Middle frontal gyrus (tissue), 1 donor: Measurements from ENCODE around the gene PTPRF.
"Not testable (repeated sequence)": the region's sequence is repeated elsewhere in the genome, so short reads cannot be mapped to it uniquely, and the experiment has no call there.

Experiments
- DNase-seq: peaks from one replicate; pipeline ENCODE4 v3.0.0-alpha.2; 2015; ENCODE audit warnings: low spot score; ENCODE audit errors: extremely low spot score

The PTPRF gene

DNA sequence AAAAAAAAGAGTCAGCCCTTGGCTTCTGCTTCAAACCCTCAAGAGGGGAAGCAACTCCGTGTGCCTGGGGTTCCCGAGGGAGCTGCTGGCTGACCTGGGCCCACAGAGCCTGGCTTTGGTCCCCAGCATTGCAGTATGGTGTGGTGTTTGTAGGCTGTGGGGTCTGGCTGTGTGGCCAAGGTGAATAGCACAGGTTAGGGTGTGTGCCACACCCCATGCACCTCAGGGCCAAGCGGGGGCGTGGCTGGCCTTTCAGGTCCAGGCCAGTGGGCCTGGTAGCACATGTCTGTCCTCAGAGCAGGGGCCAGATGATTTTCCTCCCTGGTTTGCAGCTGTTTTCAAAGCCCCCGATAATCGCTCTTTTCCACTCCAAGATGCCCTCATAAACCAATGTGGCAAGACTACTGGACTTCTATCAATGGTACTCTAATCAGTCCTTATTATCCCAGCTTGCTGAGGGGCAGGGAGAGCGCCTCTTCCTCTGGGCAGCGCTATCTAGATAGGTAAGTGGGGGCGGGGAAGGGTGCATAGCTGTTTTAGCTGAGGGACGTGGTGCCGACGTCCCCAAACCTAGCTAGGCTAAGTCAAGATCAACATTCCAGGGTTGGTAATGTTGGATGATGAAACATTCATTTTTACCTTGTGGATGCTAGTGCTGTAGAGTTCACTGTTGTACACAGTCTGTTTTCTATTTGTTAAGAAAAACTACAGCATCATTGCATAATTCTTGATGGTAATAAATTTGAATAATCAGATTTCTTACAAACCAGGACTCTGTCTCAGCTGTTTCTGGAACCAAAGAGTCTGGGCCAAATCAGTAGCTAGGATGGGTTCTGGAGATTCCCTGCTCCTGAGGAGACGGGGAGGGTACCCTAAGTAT, 92.5 kb downstream of the PTPRF start:
- no peak for DNase-seq

DNA sequence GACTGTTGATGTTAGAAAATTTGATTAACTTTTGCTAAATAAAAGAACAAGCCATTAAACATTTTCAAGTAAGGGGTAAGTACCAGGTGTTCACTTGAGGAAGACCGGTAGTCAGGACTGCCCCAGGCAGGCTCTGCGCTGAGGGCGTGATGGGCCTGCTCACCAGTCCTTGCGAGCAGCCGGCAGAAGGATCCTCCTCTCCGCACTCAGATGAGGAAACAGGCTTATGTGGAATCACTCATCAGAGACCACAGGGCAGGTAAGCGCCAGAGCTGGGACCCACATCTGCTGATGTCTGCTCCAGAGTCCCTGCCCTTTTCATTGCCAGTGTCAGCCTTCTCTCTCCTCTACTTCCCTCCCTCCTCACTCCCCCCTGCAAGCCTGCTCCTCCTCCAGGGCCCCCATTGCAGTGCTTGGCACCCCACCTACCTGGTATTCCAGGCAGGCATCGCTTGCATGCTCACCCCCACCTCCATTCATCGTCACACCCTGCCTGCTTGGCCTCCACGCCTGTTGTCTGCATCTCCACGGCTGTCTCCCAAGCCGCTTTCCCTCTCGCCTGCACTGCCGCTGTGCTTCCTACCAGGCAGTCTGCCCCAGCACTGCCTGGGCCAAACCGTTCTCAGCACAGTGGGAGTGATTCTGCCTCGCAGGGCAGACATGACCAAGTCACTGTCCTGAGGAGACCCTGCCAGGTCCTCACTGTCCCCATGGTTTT, 94.5 kb downstream of the PTPRF start:
- DNase-seq, result no peak

DNA sequence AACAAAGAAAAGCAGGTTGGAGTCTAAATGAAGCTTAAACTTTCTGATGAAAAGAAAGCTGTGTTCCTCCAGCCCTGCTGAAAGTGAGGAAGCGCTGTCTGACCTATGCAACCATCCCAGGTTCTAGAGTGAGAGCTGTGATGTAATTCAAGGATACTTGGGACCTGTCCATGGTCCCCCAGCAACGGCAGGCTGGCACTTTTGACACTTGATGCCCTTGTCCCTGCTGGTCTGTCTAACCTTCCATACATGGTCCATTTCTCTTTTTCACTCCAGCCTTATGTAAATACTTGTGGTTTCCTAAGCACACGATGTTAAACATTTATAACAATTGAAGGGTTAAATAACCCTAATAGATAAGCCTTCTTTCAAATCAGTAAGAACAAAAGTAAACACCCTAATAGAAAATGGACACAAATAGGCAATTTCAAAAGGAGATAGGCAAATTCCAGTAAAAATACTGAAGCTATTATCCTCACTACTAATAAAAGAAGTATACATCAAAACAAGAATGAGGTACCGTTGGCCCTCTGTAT, 101.5 kb downstream of the PTPRF start:
- DNase-seq, result no peak

DNA sequence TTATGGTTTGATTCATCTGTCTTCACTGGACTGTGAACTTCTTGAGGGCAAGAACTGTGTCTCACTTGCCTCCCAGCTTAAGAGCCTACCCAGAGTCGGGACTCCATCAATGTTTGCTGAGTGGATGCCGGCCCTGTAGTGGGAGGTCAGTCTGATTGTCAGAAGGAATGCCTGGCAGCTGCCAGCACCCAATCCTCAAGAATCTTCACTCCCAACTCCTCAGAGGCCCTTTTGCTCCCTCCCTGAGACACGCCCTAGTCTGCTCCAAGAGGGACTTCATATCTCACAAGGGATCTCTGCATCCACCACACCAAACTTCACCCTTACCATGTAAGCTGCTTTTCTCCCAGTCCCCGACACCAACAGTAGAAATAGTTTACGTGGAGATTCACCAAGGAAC, 104.0 kb downstream of the PTPRF start:
- no peak for DNase-seq

DNA sequence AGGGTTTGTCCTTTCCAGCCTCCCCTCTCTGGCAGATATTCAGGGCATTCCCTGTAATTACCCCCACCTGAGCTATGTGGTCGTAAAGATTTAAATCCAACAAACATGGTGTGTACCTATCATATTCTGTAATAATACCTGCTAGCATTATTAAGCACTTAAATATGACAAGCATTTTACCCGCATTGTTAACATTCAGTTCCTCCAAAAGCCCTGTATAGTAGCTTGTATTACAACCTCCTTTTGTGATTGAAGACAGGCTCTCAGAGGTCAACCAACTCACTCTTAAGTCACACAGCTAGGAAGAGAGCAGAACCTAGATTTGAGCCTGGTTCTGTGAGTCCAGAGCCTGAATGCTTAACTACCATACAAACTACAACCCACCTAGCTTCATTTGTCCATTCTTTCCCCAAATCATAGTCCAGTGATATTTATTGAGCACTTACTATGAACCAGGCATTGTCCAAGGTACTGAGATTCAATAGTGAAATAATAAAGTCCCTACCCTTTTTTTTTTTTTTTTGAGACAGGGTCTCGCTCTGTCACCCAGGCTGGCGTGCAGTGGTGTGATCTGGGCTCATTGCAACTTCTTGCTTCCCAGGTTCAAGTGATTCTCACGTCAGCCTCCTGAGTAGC, 105.4 kb downstream of the PTPRF start:
- DNase-seq, result no peak

DNA sequence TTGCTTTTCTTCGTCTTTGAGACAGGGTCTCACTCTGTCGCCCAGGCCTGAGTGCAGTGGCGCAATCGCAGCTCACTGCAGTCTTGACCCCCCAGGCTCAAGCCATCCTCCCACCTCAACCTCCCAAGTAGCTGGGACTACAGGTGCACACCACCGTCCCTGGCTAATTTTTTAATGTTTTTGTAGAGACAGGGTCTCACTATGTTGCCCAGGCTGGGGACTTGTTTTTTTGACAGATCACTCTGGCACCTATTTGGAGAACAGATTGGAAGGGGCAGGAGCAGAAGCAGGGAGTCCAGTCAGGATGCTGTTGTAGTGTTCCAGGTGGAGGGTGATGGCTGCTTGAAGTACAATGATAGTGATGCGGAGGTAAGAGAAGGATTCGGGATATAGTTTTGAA, 106.6 kb downstream of the PTPRF start:
- DNase-seq, result no peak

DNA sequence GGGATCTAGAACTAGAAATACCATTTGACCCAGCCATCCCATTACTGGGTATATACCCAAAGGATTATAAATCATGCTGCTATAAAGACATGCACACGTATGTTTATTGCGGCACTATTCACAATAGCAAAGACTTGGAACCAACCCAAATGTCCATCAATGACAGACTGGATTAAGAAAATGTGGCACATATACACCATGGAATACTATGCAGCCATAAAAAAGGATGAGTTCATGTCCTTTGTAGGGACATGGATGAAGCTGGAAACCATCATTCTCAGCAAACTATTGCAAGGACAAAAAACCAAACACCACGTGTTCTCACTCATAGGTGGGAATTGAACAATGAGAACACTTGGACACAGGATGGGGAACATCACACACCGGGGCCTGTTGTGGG, 107.7 kb downstream of the PTPRF start:
- not testable (repeated sequence) for DNase-seq

DNA sequence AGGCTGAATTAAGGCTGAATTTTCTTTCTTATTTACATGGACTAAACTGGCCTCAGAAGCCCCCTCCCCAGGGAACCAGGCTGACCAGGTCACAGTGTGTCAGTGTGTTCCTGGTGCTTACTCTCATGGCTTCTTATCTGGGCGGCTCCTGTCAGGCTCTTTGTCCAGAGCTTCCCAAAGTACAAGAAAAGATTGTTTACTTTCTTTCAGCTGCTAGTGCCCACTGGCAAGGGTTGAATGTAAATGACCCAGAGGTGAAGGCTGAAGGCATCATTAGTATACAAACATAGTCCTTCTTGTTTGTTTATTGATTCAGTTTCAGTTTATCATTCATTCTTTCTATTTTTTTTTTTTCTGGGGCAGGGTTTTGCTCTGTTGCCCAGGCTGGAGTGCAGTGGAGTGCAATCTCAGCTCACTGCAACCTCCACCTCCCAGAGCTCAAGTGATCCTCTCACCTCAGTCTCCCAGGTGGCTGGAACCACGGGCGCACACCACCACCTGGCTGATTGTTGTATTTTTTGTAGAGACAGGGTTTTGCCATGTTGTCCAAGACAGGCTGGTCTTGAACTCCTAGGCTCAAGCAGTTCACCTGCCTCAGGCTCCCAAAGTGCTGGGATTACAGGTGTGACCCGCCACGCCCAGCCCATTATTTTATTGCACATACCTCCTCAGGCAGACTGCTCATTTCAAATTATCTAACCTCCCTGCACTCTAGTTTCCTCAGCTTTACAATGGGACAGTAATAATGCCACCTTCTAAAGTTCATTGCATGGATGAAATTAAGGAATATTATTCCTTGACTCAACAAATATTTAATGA, 109.5 kb downstream of the PTPRF start:
- DNase-seq, result no peak

DNA sequence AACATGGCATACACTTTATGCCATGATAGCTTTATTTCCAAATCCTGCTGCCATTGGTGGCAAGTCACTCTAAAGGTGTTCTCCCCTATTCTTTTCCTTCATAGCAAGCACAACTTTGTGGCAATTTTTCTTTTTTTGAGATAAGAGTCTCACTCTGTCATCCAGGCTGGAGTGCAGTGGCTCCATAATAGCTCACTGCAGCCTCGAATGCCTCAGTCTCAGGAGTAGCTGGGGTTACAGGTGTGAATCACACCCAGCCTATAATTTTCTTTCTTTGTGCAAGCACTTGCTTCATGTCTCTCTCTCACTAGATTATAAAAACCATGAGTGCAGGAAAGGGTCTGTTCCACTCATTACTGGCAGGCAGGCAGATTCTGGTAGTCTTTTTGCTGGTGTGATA, 113.9 kb downstream of the PTPRF start:
- no peak for DNase-seq

DNA sequence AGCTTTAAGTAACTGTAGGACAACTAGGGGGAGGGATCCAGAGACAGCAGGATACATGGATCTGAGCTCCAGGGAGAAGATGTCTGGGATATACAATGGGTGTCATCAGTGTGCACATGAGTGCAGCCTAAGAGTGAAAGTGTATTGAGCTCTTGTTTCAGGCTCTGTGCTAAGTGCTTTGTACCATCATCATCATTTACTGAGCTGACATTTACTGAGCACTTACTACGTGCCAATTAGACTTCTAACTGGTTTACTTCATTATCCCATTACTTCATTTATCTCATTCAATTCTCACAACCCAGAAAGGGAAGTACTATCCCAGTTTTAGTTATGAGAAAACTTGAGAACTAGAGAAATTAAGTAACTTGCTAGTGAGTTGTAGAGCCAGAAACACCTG, 114.8 kb downstream of the PTPRF start:
- no peak for DNase-seq

DNA sequence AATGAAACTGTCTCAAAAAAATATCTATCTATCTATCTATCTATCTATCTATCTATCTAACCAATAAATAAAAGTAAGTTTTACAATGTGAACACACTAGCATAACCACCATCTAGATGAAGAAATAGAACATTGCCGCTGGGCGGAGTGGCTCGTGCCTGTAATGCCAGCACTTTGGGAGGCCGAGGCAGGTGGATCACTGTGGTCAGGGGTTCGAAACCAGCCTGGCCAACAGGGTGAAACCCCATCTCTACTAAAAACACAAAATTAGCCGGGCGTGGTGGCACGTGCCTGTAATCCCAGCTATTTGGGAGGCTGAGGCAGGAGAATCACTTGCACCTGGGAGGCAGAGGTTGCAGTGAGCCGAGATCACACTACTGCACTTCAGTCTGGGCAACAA, 116.6 kb downstream of the PTPRF start:
- DNase-seq, result not testable (repeated sequence)

DNA sequence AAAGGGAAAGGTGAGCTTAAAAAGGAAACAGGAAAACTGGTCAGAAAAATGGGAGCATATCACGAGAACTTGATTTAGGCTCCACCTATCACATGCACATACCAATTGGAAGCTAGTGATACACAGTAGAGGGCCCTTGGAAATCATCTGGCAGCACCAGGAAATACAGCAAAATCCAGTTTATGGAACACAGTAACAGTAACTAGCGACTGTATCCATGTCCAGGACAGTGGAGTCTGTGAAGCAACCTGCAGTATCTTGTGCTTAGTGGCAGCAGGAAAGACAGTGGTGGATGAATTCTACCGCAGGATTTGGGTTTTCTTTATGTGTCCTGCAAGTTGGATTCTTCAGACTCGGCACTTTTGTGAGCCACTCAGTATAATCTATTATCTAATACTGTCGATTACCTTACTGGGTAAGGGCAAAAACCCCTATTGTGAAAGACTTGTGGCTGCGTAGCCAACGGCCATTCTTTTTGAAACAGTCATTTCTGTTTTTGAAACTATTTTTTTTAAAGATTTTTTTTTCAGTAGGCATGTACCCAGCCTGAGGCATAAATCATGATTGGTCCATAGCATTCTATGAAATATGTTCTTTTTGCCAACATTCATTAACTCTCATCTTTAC, 117.7 kb downstream of the PTPRF start:
- DNase-seq, result no peak

DNA sequence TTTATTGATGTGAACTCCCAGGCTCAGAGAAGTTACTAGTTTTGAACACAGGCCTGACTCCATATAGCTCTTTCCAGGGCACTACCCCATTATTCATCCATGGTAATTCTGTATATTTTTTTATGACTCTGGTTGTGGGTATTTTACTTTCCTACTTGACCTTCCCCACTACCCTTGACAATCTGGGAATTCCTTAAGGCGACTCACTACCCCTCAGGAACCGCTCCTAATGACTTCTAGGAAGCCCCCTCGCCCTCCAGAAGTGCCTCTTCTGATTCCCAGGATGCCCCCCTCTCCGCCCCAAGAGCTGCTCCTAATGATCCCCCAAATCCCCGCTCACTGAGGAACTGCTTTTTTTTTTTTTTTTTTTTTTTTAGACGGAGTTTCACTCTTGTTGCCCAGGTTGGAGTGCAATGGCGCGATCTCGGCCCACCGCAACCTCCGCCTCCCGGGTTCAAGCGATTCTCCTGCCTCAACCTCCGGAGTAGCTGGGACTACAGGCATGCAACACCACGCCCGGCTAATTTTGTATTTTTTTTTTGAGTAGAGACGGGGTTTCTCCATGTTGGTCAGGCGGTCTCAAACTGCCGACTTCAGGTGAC, 118.3 kb downstream of the PTPRF start:
- DNase-seq, result no peak

DNA sequence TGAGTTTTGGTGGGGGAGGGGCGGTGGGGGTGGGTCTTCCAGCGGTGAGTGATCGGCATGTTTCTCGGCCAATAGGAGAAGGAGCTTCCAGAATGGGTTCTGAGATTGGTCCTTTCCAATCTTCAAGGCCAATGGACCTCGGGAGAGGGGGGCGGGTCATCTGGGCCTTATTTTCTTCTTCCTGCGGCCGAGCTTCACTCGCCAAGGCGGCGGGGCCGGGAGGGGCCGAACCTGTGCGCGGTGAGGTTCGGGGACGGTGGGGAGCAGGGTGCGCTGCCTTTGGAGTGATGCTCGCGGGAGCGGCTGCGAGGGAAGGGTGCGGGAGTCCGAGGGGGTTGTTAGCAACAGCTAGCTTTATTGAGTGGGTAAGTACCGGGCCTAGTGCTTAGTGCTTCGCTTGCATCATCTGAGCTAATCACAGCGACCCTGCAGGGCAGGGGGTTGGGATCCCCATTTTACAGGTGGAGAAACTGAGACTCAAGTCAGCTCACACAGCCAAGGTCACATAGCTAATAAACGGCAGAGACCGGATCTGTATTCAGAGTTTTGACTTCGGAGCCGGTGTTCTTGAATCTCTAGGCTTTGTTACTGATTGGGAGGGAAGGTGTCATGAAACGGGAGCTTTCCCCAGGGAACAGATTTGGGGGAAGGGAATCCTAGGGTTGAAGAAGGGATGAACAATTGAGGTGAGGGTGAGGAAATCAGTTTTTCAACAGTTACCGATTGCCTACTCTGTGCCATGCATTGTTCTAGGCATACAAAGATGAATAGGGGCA, 119.8 kb downstream of the PTPRF start:
- DNase-seq, result peak; percentile 93

DNA sequence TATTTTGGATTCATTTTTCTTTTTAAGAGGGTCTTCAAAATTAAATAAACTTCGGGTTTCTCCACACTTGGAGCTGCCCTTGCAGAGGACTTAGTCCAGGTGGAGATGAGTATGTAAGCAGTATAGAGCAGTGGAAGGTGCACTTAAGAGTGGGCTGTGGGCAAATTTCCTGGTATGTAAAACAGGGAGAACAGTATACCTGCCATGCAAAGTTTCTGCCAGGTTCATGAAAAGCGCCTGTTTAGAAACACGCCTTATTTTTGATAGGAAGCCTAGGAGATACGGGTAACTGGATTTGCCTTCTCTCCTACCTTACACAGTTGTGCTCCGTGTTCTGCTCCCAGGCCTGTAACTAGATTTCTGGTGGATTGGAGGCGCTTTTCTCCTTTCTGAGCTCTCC, 120.5 kb downstream of the PTPRF start:
- no peak for DNase-seq

DNA sequence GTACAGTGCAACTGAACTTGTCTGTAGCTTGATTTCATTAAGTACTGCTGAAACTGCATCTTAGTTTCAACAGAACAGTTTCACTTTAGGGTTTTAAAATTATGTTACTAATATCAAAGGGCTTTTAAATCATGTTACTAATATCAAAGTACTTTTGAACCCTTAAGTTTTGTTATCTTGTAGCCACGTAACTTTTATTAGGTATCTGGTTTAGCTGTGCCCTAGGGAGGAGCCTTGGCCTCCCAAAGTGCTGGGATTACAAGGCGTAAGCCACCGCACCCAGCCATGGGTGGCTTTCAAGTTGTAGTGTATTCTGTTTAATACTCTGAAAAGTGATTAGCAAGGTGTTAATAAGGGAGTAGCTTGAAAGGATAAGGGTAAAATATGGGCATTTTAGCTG, 121.2 kb downstream of the PTPRF start:
- no peak for DNase-seq

DNA sequence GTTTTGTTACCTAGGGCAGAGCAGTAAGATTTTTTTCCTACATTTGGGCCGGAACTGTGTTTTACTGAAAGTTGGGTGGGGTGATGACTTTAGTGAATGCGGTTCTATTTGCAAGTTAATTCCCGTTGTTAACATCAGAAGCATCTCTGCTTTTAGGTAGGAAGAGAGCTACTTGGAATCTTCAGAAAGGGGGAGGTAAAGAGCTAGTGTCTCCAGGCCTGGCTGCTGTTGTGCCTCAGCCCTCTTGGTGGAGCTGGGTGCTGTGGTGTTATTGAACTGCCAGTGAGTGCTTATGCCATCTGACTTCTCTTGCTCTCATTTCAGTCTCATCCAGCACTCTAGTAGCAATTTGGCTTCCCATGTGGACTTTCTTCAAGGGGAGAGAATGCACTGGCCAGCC, 122.7 kb downstream of the PTPRF start:
- DNase-seq, result no peak

DNA sequence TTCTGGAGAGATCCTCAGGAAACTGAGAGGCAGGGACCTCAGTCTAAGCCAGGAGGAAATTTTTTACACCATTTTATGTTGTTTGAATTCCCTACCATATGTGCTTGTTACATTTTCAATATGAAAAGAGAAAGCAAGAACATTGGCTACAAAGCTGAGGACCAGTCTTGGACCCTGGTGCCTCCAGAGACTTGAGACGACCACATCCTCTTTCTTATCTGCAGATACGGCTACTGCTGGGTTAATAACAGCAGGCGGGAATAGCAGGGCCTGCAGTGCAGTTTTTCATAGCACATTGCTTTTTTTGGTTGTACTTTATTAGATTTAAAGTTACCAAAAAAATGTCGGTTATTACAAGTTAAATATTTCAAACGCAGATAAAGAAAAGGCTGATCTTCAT, 123.2 kb downstream of the PTPRF start:
- no peak for DNase-seq

DNA sequence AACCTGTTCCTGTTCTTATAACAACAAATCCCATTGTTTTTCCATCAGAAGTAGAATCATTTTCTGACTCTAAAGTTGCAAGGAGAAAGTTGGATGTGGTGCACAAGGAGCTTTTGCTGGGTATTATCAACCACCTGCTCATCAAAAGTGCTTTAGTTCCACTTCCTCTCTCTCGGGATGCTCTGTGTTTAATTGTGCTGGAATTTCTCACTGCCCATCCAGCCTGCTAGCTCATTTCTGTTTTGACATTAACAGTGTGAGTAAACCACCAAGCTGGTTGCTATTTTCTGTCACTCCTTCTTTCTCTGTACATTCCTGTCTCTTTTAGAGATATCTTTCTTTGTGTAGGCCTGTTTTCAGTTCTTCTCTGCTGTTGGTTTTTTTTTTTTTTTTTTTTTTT, 125.3 kb downstream of the PTPRF start:
- DNase-seq, result no peak
